ENCODE data around the gene NSMF. TPM values are rescaled to one million over a fixed set of nuclear protein-coding genes. Genes with fewer than 3 reads are reported as not detected.

The NSMF gene
- total and polyA plus RNA-seq, 2 donors (not counting 1 experiment from before 2014, with no cell fraction given), result 28.7 to 59.4 TPM

DNA sequence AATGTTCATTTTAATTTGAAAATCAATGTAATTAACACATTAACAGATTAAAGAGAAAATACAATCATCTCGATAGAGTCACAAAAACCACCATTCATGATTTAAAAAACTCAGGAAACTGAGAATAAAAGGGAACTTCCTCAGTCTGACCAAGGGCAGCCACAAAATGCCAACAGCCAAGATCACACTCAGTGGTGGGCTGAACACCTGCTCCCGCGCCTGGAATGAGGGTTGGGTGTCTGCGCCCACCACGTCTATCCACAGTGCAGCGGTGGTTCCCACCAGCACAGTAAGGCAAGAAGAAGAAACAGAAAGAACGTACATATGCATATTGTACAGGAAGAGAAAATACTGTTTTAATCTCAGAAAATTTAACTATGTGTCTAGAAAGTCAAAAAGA is 11.7 kb upstream of the NSMF start:
- peaks cover 14% of the 10 kb centered on the region for H3K9me3 Mint-ChIP-seq (ENCODE audit: insufficient read depth)
- no peaks in the 10 kb centered on the region for H3K27me3 Mint-ChIP-seq
- Histone ChIP-seq H3K4me3 (ENCODE audit: control extremely low read depth in 1 of 5, extremely low read depth in 1 of 5, insufficient read depth in 1 of 5, low read depth in 2 of 5, low read length in 4 of 5) (no peak overlapping the region), H3K9ac (ENCODE audit: low read length) (no peak overlapping the region), H3K79me2 (ENCODE audit: control insufficient read depth, insufficient read depth, low read length) (no peaks in the 10 kb centered on the region), H4K20me1 (ENCODE audit: control insufficient read depth, insufficient read depth, low read length, poor library complexity, severe bottlenecking) (no peaks in the 10 kb centered on the region), H3K9me3 (ENCODE audit: control extremely low read depth in 1 of 3, control insufficient read depth in 2 of 3, insufficient read depth in 1 of 3, low read length in 2 of 3) (peaks cover under 1 to 20% (median 7%) of the 10 kb centered on the region in 3 donors), H3K36me3 (replicated peaks in 1 of 2; ENCODE audit: control extremely low read depth in 1 of 2, control insufficient read depth in 1 of 2, extremely low read depth in 1 of 2, insufficient read depth in 2 of 2, low read length in 1 of 2) (no peaks in the 10 kb centered on the region), H2AFZ (ENCODE audit: insufficient read depth, low read depth, low read length, poor library complexity, severe bottlenecking) (no peak overlapping the region), H3K27ac (ENCODE audit: low read length in 2 of 2) (no peak overlapping the region), H3K4me1 (ENCODE audit: control insufficient read depth in 2 of 2, insufficient read depth in 2 of 2, low read length in 2 of 2) (peaks cover 0 to 4% of the 10 kb centered on the region in 2 donors), H3K27me3 (replicated peaks in 1 of 4; ENCODE audit: control extremely low read depth in 1 of 4, control insufficient read depth in 3 of 4, insufficient read depth in 4 of 4, low read length in 3 of 4) (no peaks in the 10 kb centered on the region), H3K4me2 (replicated peaks; ENCODE audit: low read depth, low read length, poor library complexity, severe bottlenecking) (no peak overlapping the region)
- ChIA-PET POLR2A (no interaction called here), CTCF (interaction anchor here (1.2 kb wide), 1 partner anchor 29 kb away, joined by 3 read pairs; no protein-coding TSS in a partner anchor)
- no peak overlapping the region for H3K27ac Mint-ChIP-seq
- intact Hi-C loops (cut with micrococcal nuclease), result no loop called here
- no peak for ATAC-seq (ENCODE audit: low read depth)
- peaks cover 3% of the 10 kb centered on the region for H3K4me1 Mint-ChIP-seq
- DNase-seq, result no peak
- WGBS (ENCODE audit: insufficient coverage), result no CpG with 5 or more reads among the region's 7 CpGs
- no peak for TF ChIP-seq EZH2 (IDR thresholded peaks at IDR 0.05; ENCODE audit: borderline replicate concordance, insufficient read depth, low read depth, low read length, poor library complexity, severe bottlenecking)
- TF ChIP-seq CTCF (IDR thresholded peaks at IDR 0.05), result no peak
- H3K4me3 Mint-ChIP-seq, result no peak overlapping the region

GRCh38 chr9:137467896-137468295 is 8.8 kb upstream of the NSMF start:
- no peaks in the 10 kb centered on the region for H3K36me3 ChIP-seq (replicated peaks in 1 of 2; ENCODE audit: control extremely low read depth in 1 of 2, control insufficient read depth in 1 of 2, extremely low read depth in 1 of 2, insufficient read depth in 2 of 2, low read length in 1 of 2)
- ChIA-PET CTCF (no interaction called here), POLR2A (no interaction called here)
- no peak overlapping the region for H2AFZ ChIP-seq (ENCODE audit: insufficient read depth, low read depth, low read length, poor library complexity, severe bottlenecking)
- no peak overlapping the region for H3K9ac ChIP-seq (ENCODE audit: low read length)
- Mint-ChIP-seq H3K27me3 (no peaks in the 10 kb centered on the region), H3K4me3 (no peak overlapping the region), H3K9me3 (ENCODE audit: insufficient read depth) (peaks cover 1% of the 10 kb centered on the region), H3K27ac (no peak overlapping the region), H3K4me1 (peaks cover 5% of the 10 kb centered on the region)
- H3K27ac ChIP-seq (ENCODE audit: low read length in 2 of 2), result no peak overlapping the region
- no peak overlapping the region for H3K4me3 ChIP-seq (ENCODE audit: control extremely low read depth in 1 of 5, extremely low read depth in 1 of 5, insufficient read depth in 1 of 5, low read depth in 2 of 5, low read length in 4 of 5)
- peaks cover 0 to 2% (median 0%) of the 10 kb centered on the region in 3 donors for H3K9me3 ChIP-seq (ENCODE audit: control extremely low read depth in 1 of 3, control insufficient read depth in 2 of 3, insufficient read depth in 1 of 3, low read length in 2 of 3)
- no peaks in the 10 kb centered on the region for H4K20me1 ChIP-seq (ENCODE audit: control insufficient read depth, insufficient read depth, low read length, poor library complexity, severe bottlenecking)
- intact Hi-C loops (cut with micrococcal nuclease), result no loop called here
- DNase-seq, result no peak
- H3K79me2 ChIP-seq (ENCODE audit: control insufficient read depth, insufficient read depth, low read length), result no peaks in the 10 kb centered on the region
- no peaks in the 10 kb centered on the region for H3K27me3 ChIP-seq (replicated peaks in 1 of 4; ENCODE audit: control extremely low read depth in 1 of 4, control insufficient read depth in 3 of 4, insufficient read depth in 4 of 4, low read length in 3 of 4)
- ATAC-seq (ENCODE audit: low read depth), result no peak
- H3K4me2 ChIP-seq (replicated peaks; ENCODE audit: low read depth, low read length, poor library complexity, severe bottlenecking), result no peak overlapping the region
- WGBS (ENCODE audit: insufficient coverage), result 95% methylated on average over 7 of the region's 7 CpGs
- H3K4me1 ChIP-seq (ENCODE audit: control insufficient read depth in 2 of 2, insufficient read depth in 2 of 2, low read length in 2 of 2), result peaks cover 0 to 4% of the 10 kb centered on the region in 2 donors
- TF ChIP-seq EZH2 (IDR thresholded peaks at IDR 0.05; ENCODE audit: borderline replicate concordance, insufficient read depth, low read depth, low read length, poor library complexity, severe bottlenecking) (no peak), CTCF (IDR thresholded peaks at IDR 0.05) (no peak)

Measured in B cell (primary cell).